Cerebellar cortex (tissue), 1 donor: ENCODE data around the gene LUZP2.
"Not testable (repeated sequence)": the region's sequence is repeated elsewhere in the genome, so short reads cannot be mapped to it uniquely, and the experiment has no call there.

Source experiments
- DNase-seq: peaks from one replicate; pipeline ENCODE4 v3.0.0-alpha.2; 2015; ENCODE audit warnings: low spot score

Gene LUZP2

GRCh38 chr11:24820541-24820940 is 323.7 kb downstream of the LUZP2 start:
- DNase-seq = no peak

- DNase-seq = no peak
Observed at GRCh38 chr11:24828938-24829605, 332.2 kb downstream of the LUZP2 start.

- no peak for DNase-seq
Observed at GRCh38 chr11:24833573-24833972, 336.7 kb downstream of the LUZP2 start.

- DNase-seq = no peak
Observed at GRCh38 chr11:24837112-24837511, 340.3 kb downstream of the LUZP2 start.

GRCh38 chr11:24842308-24842707 is 345.5 kb downstream of the LUZP2 start:
- no peak for DNase-seq

GRCh38 chr11:24844406-24844805 is 347.6 kb downstream of the LUZP2 start:
- DNase-seq = no peak

- no peak for DNase-seq
Observed at GRCh38 chr11:24848857-24849256, 352.0 kb downstream of the LUZP2 start.

GRCh38 chr11:24855951-24856350 is 359.1 kb downstream of the LUZP2 start:
- DNase-seq = no peak

GRCh38 chr11:24859801-24860300 is 363.0 kb downstream of the LUZP2 start:
- DNase-seq = no peak

GRCh38 chr11:24861440-24861839 is 364.6 kb downstream of the LUZP2 start:
- no peak for DNase-seq

- DNase-seq = no peak
Observed at GRCh38 chr11:24866743-24867142, 369.9 kb downstream of the LUZP2 start.

GRCh38 chr11:24870048-24870447 is 373.2 kb downstream of the LUZP2 start:
- DNase-seq = no peak

- DNase-seq = no peak
Observed at GRCh38 chr11:24872186-24872585, 375.3 kb downstream of the LUZP2 start.

GRCh38 chr11:24872651-24873311 is 375.9 kb downstream of the LUZP2 start:
- no peak for DNase-seq

GRCh38 chr11:24880962-24881361 is 384.1 kb downstream of the LUZP2 start:
- no peak for DNase-seq

GRCh38 chr11:24885580-24886173 is 388.8 kb downstream of the LUZP2 start:
- no peak for DNase-seq

GRCh38 chr11:24886880-24887619 is 390.2 kb downstream of the LUZP2 start:
- no peak for DNase-seq

GRCh38 chr11:24890426-24890825 is 393.6 kb downstream of the LUZP2 start:
- no peak for DNase-seq

- not testable (repeated sequence) for DNase-seq
Observed at GRCh38 chr11:24891845-24892492, 395.1 kb downstream of the LUZP2 start.

GRCh38 chr11:24896118-24896835 is 399.4 kb downstream of the LUZP2 start:
- no peak for DNase-seq

- no peak for DNase-seq
Observed at GRCh38 chr11:24900514-24900913, 403.7 kb downstream of the LUZP2 start.
